Transverse colon (tissue), 4 donors: ENCODE data around the gene SOCS3. TPM values are rescaled to one million over a fixed set of nuclear protein-coding genes. Genes with fewer than 3 reads are reported as not detected.

Source experiments
- DNase-seq: peaks from one replicate; pipeline ENCODE4 v3.0.0-alpha.2; 2019
- H3K27ac ChIP-seq, 4 donors: fragments of 200-600 bp; sonication (generic); 2 replicates each; pipeline ENCODE4 v1.5.1; 2016 to 2018; ENCODE audit warnings: inconsistent platforms in 4 of 4
- H3K27me3 ChIP-seq: fragments of 200-600 bp; sonication (generic); 2 replicates; pipeline ENCODE4 v1.5.1; 2017; ENCODE audit warnings: inconsistent platforms
- H3K36me3 ChIP-seq, 4 donors: fragments of 200-600 bp; sonication (generic); 2 replicates each; pipeline ENCODE4 v1.5.1; 2017 to 2019; ENCODE audit warnings: inconsistent platforms in 4 of 4
- H3K4me1 ChIP-seq, 4 donors: fragments of 200-600 bp; sonication (generic); 2 replicates each; pipeline ENCODE4 v1.5.1; 2017 to 2020; ENCODE audit warnings: inconsistent platforms in 4 of 4
- H3K4me3 ChIP-seq, 4 donors: fragments of 200-600 bp; sonication (generic); 1 replicate in 1 of 4; 2 replicates in 3 of 4; pipeline versions ENCODE4 v1.5.1 to v1.6.1; 2017 to 2019; ENCODE audit warnings: inconsistent platforms in 4 of 4
- H3K9me3 ChIP-seq, 2 donors: fragments of 200-600 bp; sonication (generic); 2 replicates each; pipeline ENCODE4 v1.5.1; 2017 to 2019; ENCODE audit warnings: inconsistent platforms in 2 of 2
- EP300 ChIP-seq: sonication (generic); formaldehyde crosslinking; IDR thresholded peaks from one replicate; pipeline ENCODE4 v1.6.1; 2017; ENCODE audit warnings: antibody characterized with exemption, low read depth
- POLR2A ChIP-seq: fragments of 450-650 bp; IDR thresholded peaks from one replicate; pipeline ENCODE4 v1.6.1; 2016; ENCODE audit warnings: antibody characterized with exemption, mild to moderate bottlenecking, moderate library complexity
- POLR2AphosphoS5 ChIP-seq, 3 donors: sonication (generic); formaldehyde crosslinking; IDR thresholded peaks; one replicate each; pipeline ENCODE4 v1.6.1; 2016; ENCODE audit warnings: antibody characterized with exemption in 3 of 3
- WGBS, 2 donors: methylation state at CpG; one replicate each; pipeline ENCODE4 v1.1.5; 2018; ENCODE audit warnings: low coverage in 1 of 2; 5-methylcytosine and 5-hydroxymethylcytosine counted together
- in situ Hi-C, 4 donors: fragments of 200-750 bp; cut with MboI; loops; one replicate each; pipeline versions ENCODE4 v1.15.0 to v1.15.1; 2017; ENCODE audit warnings: low sequenced_read_pairs in 3 of 4, low pct_ligation_motif_present in 1 of 4, low pct_unique_long_range_greater_than_20kb in 1 of 4
- intact Hi-C: fragments of 100-400 bp; cut with DNase I; formaldehyde crosslinking; loops from one replicate; pipeline ENCODE4 v1.15.1; 2023; ENCODE audit warnings: low total_unique reads
- total RNA-seq, 4 donors: library from RNA; depleted of rRNA; stranded (reverse); fragments of >200 nt; gene quantifications; one replicate each; pipeline ENCODE4 v1.1.0, GENCODE V29; 2016
- TF ChIP-seq, protein P1 (sequence below), 5 experiments: fragments of 200-600 bp in 3 of 5; fragments of 450-650 bp in 2 of 5; sonication (generic) in 3 of 5; IDR thresholded peaks; 1 replicate in 2 of 5; 2 replicates in 3 of 5; pipeline ENCODE4 v1.5.1; 2016 to 2017; ENCODE audit warnings: antibody characterized with exemption in 5 of 5, inconsistent platforms in 3 of 5, mild to moderate bottlenecking in 2 of 5, moderate library complexity in 1 of 5

The SOCS3 gene
- total RNA-seq, 4 donors from 2014 or later: 22.3 to 230 (median 37.6) TPM

- H3K4me1 ChIP-seq: peaks cover 25 to 57% (median 33%) of the 10 kb centered on the region in 4 donors
- TF ChIP-seq POLR2AphosphoS5 (IDR thresholded peaks at IDR 0.05) (peak; percentile 25 to 62 (median 29)), EP300 (no peak), POLR2A (no peak)
- TF ChIP-seq, protein P1, sequence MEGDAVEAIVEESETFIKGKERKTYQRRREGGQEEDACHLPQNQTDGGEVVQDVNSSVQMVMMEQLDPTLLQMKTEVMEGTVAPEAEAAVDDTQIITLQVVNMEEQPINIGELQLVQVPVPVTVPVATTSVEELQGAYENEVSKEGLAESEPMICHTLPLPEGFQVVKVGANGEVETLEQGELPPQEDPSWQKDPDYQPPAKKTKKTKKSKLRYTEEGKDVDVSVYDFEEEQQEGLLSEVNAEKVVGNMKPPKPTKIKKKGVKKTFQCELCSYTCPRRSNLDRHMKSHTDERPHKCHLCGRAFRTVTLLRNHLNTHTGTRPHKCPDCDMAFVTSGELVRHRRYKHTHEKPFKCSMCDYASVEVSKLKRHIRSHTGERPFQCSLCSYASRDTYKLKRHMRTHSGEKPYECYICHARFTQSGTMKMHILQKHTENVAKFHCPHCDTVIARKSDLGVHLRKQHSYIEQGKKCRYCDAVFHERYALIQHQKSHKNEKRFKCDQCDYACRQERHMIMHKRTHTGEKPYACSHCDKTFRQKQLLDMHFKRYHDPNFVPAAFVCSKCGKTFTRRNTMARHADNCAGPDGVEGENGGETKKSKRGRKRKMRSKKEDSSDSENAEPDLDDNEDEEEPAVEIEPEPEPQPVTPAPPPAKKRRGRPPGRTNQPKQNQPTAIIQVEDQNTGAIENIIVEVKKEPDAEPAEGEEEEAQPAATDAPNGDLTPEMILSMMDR (IDR thresholded peaks at IDR 0.05): no peak
- in situ Hi-C loops (no loop called here), intact Hi-C loops (no loop called here)
- peak; percentile 78 for DNase-seq
- H3K27ac ChIP-seq: peak overlapping the region; percentile 92 to 96 (median 94)
- H3K4me3 ChIP-seq: no peak overlapping the region
- no peaks in the 10 kb centered on the region for H3K27me3 ChIP-seq
- H3K9me3 ChIP-seq: no peaks in the 10 kb centered on the region
- 59% methylated on average over 17 of the region's 19 CpGs; no CpG with 5 or more reads in 1 of the 2 donors for WGBS, 2 donors
- no peaks in the 10 kb centered on the region for H3K36me3 ChIP-seq
Measured at GRCh38 chr17:78343543-78344201, 16.2 kb downstream of the SOCS3 start.

DNA sequence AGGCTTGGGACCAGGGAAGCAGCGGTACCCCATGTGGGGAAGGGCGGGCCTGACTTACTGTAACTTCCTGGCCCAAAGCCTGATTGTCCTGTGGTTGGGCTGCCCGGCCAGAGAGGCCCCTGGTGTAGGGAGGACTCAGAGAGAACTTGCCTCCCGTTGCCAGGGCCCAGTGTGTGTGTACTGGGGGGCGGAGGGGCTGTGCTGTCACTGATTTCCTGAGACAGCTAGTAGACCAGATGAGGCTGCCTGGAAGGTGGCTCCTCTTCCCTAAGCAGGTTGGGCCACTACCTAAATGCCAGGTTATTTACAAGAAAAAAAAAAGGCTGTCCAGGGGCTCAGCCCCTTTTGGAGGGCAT, 16.7 kb downstream of the SOCS3 start:
- peak; percentile 60 for DNase-seq
- 26% methylated on average over 5 of the region's 5 CpGs; no CpG with 5 or more reads in 1 of the 2 donors for WGBS, 2 donors

GRCh38 chr17:78342449-78343186, 17.3 kb downstream of the SOCS3 start:
- H3K9me3 ChIP-seq: no peaks in the 10 kb centered on the region
- H3K27me3 ChIP-seq: no peaks in the 10 kb centered on the region
- H3K4me3 ChIP-seq: peak overlapping the region; percentile 5 to 47 (median 28)
- intact Hi-C loops (no loop called here), in situ Hi-C loops (no loop called here)
- DNase-seq: no peak
- no peak for TF ChIP-seq EP300
- no peak for TF ChIP-seq POLR2A
- no peak for TF ChIP-seq POLR2AphosphoS5 (IDR thresholded peaks at IDR 0.05)
- TF ChIP-seq, protein P1 (IDR thresholded peaks at IDR 0.05): no peak
- 37% methylated on average over 26 of the region's 26 CpGs; no CpG with 5 or more reads in 1 of the 2 donors for WGBS, 2 donors
- H3K4me1 ChIP-seq: peaks cover 25 to 63% (median 35%) of the 10 kb centered on the region in 4 donors
- peak overlapping the region; percentile 92 to 96 (median 94) for H3K27ac ChIP-seq
- H3K36me3 ChIP-seq: no peaks in the 10 kb centered on the region

More for the DNA sequence above, 16.7 kb downstream of the SOCS3 start:
- Histone ChIP-seq H3K27me3 (no peaks in the 10 kb centered on the region), H3K27ac (peak overlapping the region; percentile 92 to 96 (median 94)), H3K9me3 (no peaks in the 10 kb centered on the region), H3K4me1 (peaks cover 25 to 62% (median 35%) of the 10 kb centered on the region in 4 donors), H3K36me3 (no peaks in the 10 kb centered on the region), H3K4me3 (no peak overlapping the region)
- no peak for TF ChIP-seq EP300
- TF ChIP-seq POLR2AphosphoS5 (IDR thresholded peaks at IDR 0.05): peak in 2 of 3 donors; percentile 24 to 25
- intact Hi-C loops (no loop called here), in situ Hi-C loops (no loop called here)

DNA sequence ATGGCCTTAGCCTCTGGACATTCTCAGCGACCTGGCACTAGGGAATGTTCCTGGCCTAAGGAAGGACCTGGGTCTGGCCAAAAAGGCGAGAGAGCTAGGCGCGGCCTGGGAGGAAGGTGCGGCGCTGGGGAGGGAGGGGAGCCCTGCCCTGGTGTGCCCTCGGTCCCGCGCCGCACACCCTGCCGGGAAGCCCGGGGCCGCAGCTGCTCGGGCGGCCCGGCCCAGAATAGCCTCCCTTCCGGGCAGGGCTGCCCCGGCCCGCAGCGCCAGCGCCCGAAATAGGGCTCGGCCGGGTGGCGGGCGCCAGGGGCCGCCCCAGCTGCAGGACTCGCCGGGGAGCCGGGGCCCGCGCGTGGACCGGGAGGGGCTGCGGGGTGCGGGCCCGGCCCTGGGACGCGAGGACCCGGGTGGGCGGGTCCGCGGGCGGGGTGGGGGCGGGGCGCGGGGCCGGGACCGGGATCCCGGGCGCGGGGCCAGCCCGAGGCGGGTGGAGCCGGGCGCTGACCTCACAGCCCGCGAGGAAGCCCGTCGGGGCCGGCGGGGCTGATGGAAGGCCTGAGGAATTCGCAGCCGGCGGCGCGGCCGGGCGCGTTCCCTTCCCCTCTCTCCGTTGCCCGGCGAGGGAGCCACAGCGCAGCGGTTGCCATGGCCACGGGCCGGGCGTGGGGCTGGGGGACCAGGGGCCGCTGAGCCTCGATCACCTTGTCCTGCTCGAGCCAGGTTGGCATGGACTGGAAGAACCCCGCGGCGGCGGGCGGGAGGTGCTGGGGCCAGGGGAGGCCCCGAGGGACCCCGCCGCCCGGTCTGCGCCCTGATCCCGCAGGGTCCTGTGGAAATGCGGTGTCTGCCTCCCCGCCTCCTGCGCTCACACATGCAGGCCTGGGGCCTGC, 18.1 kb downstream of the SOCS3 start:
- peak; percentile 60 for TF ChIP-seq POLR2A
- peak; percentile 88 for TF ChIP-seq EP300
- peak; percentile 4 to 71 (median 53) for TF ChIP-seq POLR2AphosphoS5 (IDR thresholded peaks at IDR 0.05)
- TF ChIP-seq, protein P1 (IDR thresholded peaks at IDR 0.05): no peak
- intact Hi-C loops (no loop called here), in situ Hi-C loops (no loop called here)
- H3K27ac ChIP-seq: peak overlapping the region; percentile 92 to 96 (median 94)
- no peaks in the 10 kb centered on the region for H3K27me3 ChIP-seq
- no peaks in the 10 kb centered on the region for H3K36me3 ChIP-seq
- peak overlapping the region; percentile 5 to 47 (median 28) for H3K4me3 ChIP-seq
- peak; percentile 80 for DNase-seq
- WGBS, 2 donors: 5 to 20% methylated on average over 1 to 49 of the region's 95 CpGs
- H3K4me1 ChIP-seq: peaks cover 25 to 66% (median 35%) of the 10 kb centered on the region in 4 donors
- no peaks in the 10 kb centered on the region for H3K9me3 ChIP-seq
